Neural cell (in vitro differentiated cells): ENCODE measurements around the gene ANKRD7. TPM values are rescaled to one million over a fixed set of nuclear protein-coding genes. Genes with fewer than 3 reads are reported as not detected.
"Not testable (repeated sequence)": the region's sequence is repeated elsewhere in the genome, so short reads cannot be mapped to it uniquely, and the experiment has no call there.

Experiments used
- H2AFZ ChIP-seq: fragments of 200-600, 300-800 bp; sonication (generic), shearing (Covaris generic); 2 replicates; pipeline ENCODE4 v1.6.0; 2014; ENCODE audit warnings: low read depth, mild to moderate bottlenecking, antibody characterized with exemption, low read length, moderate library complexity
- H3F3A ChIP-seq: fragments of 200-600 bp; shearing (Covaris generic); 2 replicates; pipeline ENCODE4 v1.6.1; 2016; ENCODE audit warnings: mild to moderate bottlenecking, moderate library complexity, mixed read lengths, antibody characterized with exemption, low read length; ENCODE audit not compliant: insufficient read depth, poor library complexity, severe bottlenecking
- H3K27ac ChIP-seq: fragments of 200-600, 300-800 bp; sonication (generic), shearing (Covaris generic); 2 replicates; pipeline ENCODE4 v1.5.1; 2014; ENCODE audit warnings: mild to moderate bottlenecking, low read length, moderate library complexity
- H3K27me3 ChIP-seq: fragments of 300-800, 200-600 bp; sonication (generic), shearing (Covaris generic); 2 replicates; pipeline ENCODE4 v1.6.0; 2014; ENCODE audit warnings: mild to moderate bottlenecking, low read depth, low read length, moderate library complexity; ENCODE audit not compliant: insufficient read depth
- H3K36me3 ChIP-seq: fragments of 300-800, 200-600 bp; sonication (generic), shearing (Covaris generic); 2 replicates; pipeline ENCODE4 v1.5.1; 2014; ENCODE audit warnings: mild to moderate bottlenecking, antibody characterized with exemption, low read length, moderate library complexity; ENCODE audit not compliant: insufficient read depth
- H3K4me2 ChIP-seq: fragments of 300-800, 200-600 bp; sonication (generic), shearing (Covaris generic); 2 replicates; pipeline ENCODE4 v1.6.0; 2014; ENCODE audit warnings: mild to moderate bottlenecking, low read length
- H3K4me3 ChIP-seq: fragments of 300-800, 200-600 bp; sonication (generic), shearing (Covaris generic); 2 replicates; pipeline ENCODE4 v1.5.1; 2014; ENCODE audit warnings: mild to moderate bottlenecking, low read length, moderate library complexity
- H3K79me2 ChIP-seq: fragments of 200-600 bp; shearing (Covaris generic); replicated peaks from 2 replicates; pipeline ENCODE4 v1.6.0; 2014; ENCODE audit warnings: mild to moderate bottlenecking, low read length, moderate library complexity; ENCODE audit not compliant: insufficient read depth
- H3K9ac ChIP-seq: fragments of 300-800, 200-600 bp; sonication (generic), shearing (Covaris generic); 2 replicates; pipeline ENCODE4 v1.6.1; 2016; ENCODE audit warnings: mild to moderate bottlenecking, low read length, mixed read lengths
- H3K9me2 ChIP-seq: fragments of 200-600 bp; shearing (Covaris generic); 2 replicates; pipeline ENCODE4 v1.6.1; 2016; ENCODE audit warnings: mild to moderate bottlenecking, low read length, mixed read lengths; ENCODE audit not compliant: insufficient read depth
- H3K9me3 ChIP-seq: fragments of 200-600, 300-800 bp; sonication (generic), shearing (Covaris generic); 2 replicates; pipeline ENCODE4 v1.6.1; 2016; ENCODE audit warnings: mild to moderate bottlenecking, mixed run types, low read length, moderate library complexity, mixed read lengths
- H4K20me1 ChIP-seq: fragments of 200-600 bp; shearing (Covaris generic); 2 replicates; pipeline ENCODE4 v1.6.1; 2016; ENCODE audit warnings: mild to moderate bottlenecking, mixed run types; ENCODE audit not compliant: insufficient read depth
- EP300 ChIP-seq: fragments of 450-650 bp; conservative IDR thresholded peaks from 2 replicates; pipeline ENCODE4 v1.6.1; 2014; ENCODE audit warnings: antibody characterized with exemption, mild to moderate bottlenecking, moderate library complexity; ENCODE audit not compliant: poor library complexity, severe bottlenecking
- EZH2 ChIP-seq: fragments of 200-600, 300-800 bp; shearing (Covaris generic), sonication (generic); IDR thresholded peaks from 2 replicates; pipeline ENCODE4 v1.6.1; 2014; ENCODE audit warnings: antibody characterized with exemption, low read length, borderline replicate concordance, mild to moderate bottlenecking; ENCODE audit not compliant: insufficient read depth, poor library complexity, severe bottlenecking
- MXI1 ChIP-seq: fragments of 450-650 bp; conservative IDR thresholded peaks from 2 replicates; pipeline ENCODE4 v1.6.1; 2014; ENCODE audit warnings: antibody characterized with exemption, mild to moderate bottlenecking; ENCODE audit not compliant: poor library complexity, severe bottlenecking
- POLR2AphosphoS5 ChIP-seq: IDR thresholded peaks from 2 replicates; pipeline ENCODE4 v1.6.1; 2012
- RAD21 ChIP-seq: fragments of 450-650 bp; conservative IDR thresholded peaks from 2 replicates; pipeline ENCODE4 v1.6.1; 2014; ENCODE audit warnings: antibody characterized with exemption, mild to moderate bottlenecking, moderate library complexity
- SMC3 ChIP-seq: fragments of 450-650 bp; conservative IDR thresholded peaks from 2 replicates; pipeline ENCODE4 v1.6.1; 2014; ENCODE audit warnings: antibody characterized with exemption, mild to moderate bottlenecking, moderate library complexity; ENCODE audit not compliant: poor library complexity
- TAF1 ChIP-seq: IDR thresholded peaks from 2 replicates; pipeline ENCODE4 v1.6.1; 2012; ENCODE audit warnings: low read depth
- polyA plus RNA-seq: library from polyadenylated mRNA; depleted of rRNA; stranded (reverse); fragments of >200 nt; gene quantifications from 2 replicates; pipeline ENCODE4 v1.2.3, GENCODE V29; 2014
- TF ChIP-seq, protein P1 (sequence below): IDR thresholded peaks from 2 replicates; pipeline ENCODE4 v1.6.1; 2012; ENCODE audit warnings: borderline replicate concordance
- TF ChIP-seq, protein P2 (sequence below): fragments of 450-650 bp; IDR thresholded peaks from 2 replicates; pipeline ENCODE4 v1.5.1; 2014; ENCODE audit warnings: antibody characterized with exemption, mild to moderate bottlenecking, moderate library complexity; ENCODE audit not compliant: poor library complexity, severe bottlenecking

Gene ANKRD7
- polyA plus RNA-seq, 1 donor from 2014 or later, result not detected

DNA sequence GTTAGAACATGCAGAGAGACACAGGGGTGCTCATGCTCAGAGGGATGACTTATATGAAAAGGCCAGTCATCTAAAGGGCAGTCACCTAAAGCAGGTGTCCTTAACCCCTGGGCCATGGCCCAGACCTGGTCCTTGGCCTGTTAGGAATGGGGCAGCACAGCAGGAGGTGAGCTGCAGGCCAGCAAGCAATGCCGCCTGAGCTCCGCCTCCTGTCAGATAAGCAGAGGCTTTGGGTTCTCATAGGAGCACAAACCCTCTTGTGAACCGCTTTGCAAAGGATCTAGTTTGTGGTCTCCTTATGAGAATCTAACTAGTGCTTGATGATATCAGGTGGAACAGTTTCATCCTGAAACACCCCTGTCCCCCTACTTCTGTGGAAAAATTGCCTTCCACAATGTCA is 14.5 kb downstream of the ANKRD7 start:
- no peaks in the 10 kb centered on the region for H3K36me3 ChIP-seq
- no peaks in the 10 kb centered on the region for H4K20me1 ChIP-seq
- H3K79me2 ChIP-seq, result no peaks in the 10 kb centered on the region
- no peaks in the 10 kb centered on the region for H3F3A ChIP-seq
- H3K27ac ChIP-seq, result no peak overlapping the region
- H3K4me3 ChIP-seq, result no peak overlapping the region
- no peak overlapping the region for H3K9ac ChIP-seq
- H2AFZ ChIP-seq, result no peak overlapping the region
- no peaks in the 10 kb centered on the region for H3K9me3 ChIP-seq
- H3K4me2 ChIP-seq, result no peak overlapping the region
- no peaks in the 10 kb centered on the region for H3K27me3 ChIP-seq
- TF ChIP-seq SMC3, result no peak
- no peak for TF ChIP-seq MXI1
- TF ChIP-seq EP300, result no peak
- no peak for TF ChIP-seq RAD21
- TF ChIP-seq, protein P1, sequence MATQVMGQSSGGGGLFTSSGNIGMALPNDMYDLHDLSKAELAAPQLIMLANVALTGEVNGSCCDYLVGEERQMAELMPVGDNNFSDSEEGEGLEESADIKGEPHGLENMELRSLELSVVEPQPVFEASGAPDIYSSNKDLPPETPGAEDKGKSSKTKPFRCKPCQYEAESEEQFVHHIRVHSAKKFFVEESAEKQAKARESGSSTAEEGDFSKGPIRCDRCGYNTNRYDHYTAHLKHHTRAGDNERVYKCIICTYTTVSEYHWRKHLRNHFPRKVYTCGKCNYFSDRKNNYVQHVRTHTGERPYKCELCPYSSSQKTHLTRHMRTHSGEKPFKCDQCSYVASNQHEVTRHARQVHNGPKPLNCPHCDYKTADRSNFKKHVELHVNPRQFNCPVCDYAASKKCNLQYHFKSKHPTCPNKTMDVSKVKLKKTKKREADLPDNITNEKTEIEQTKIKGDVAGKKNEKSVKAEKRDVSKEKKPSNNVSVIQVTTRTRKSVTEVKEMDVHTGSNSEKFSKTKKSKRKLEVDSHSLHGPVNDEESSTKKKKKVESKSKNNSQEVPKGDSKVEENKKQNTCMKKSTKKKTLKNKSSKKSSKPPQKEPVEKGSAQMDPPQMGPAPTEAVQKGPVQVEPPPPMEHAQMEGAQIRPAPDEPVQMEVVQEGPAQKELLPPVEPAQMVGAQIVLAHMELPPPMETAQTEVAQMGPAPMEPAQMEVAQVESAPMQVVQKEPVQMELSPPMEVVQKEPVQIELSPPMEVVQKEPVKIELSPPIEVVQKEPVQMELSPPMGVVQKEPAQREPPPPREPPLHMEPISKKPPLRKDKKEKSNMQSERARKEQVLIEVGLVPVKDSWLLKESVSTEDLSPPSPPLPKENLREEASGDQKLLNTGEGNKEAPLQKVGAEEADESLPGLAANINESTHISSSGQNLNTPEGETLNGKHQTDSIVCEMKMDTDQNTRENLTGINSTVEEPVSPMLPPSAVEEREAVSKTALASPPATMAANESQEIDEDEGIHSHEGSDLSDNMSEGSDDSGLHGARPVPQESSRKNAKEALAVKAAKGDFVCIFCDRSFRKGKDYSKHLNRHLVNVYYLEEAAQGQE, result no peak
- no peak for TF ChIP-seq POLR2AphosphoS5
- no peak for TF ChIP-seq EZH2
- TF ChIP-seq, protein P2, sequence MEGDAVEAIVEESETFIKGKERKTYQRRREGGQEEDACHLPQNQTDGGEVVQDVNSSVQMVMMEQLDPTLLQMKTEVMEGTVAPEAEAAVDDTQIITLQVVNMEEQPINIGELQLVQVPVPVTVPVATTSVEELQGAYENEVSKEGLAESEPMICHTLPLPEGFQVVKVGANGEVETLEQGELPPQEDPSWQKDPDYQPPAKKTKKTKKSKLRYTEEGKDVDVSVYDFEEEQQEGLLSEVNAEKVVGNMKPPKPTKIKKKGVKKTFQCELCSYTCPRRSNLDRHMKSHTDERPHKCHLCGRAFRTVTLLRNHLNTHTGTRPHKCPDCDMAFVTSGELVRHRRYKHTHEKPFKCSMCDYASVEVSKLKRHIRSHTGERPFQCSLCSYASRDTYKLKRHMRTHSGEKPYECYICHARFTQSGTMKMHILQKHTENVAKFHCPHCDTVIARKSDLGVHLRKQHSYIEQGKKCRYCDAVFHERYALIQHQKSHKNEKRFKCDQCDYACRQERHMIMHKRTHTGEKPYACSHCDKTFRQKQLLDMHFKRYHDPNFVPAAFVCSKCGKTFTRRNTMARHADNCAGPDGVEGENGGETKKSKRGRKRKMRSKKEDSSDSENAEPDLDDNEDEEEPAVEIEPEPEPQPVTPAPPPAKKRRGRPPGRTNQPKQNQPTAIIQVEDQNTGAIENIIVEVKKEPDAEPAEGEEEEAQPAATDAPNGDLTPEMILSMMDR, result no peak
- no peak for TF ChIP-seq TAF1
- no peaks in the 10 kb centered on the region for H3K9me2 ChIP-seq

DNA sequence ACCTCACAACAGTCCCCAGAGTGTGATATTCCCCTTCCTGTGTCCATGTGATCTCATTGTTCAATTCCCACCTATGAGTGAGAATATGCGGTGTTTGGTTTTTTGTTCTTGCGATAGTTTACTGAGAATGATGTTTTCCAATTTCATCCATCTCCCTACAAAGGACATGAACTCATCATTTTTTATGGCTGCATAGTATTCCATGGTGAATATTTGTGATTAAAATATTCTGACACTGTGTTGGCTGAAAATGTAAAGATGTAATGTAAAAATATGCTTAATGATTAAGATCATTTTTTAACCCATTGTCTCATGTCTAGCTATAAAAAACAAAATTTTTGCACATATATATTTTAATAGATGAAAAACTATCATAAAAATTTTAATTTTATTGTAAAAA is 15.8 kb downstream of the ANKRD7 start:
- H3K27me3 ChIP-seq, H3K9me2 ChIP-seq, H3K79me2 ChIP-seq, H3K4me3 ChIP-seq, H3F3A ChIP-seq, H3K9ac ChIP-seq, H2AFZ ChIP-seq, H3K9me3 ChIP-seq, H4K20me1 ChIP-seq, H3K4me2 ChIP-seq, H3K36me3 ChIP-seq, H3K27ac ChIP-seq: not testable (repeated sequence)

DNA sequence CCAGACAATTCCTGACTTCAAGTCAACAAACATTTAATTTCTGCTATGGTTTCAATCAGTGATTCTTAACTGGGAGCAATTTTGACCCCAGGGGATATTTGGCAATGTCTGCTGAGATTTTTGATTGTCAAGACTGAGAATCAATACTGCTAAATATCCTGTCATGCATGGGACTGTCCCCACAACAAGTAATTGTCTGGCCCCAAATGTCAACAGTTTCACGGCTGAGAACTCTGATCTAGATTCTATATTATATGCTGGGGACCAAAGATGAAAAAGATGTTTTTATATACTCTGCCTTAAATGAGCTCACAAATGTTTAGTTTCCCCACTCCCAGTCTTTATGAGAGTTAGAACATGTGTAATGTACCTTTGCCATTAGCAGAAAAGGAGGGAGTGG is 19.2 kb downstream of the ANKRD7 start:
- Histone ChIP-seq H3K9me3 (no peaks in the 10 kb centered on the region), H3K9ac (no peak overlapping the region), H3K79me2 (no peaks in the 10 kb centered on the region), H4K20me1 (no peaks in the 10 kb centered on the region), H3K27me3 (no peaks in the 10 kb centered on the region), H3K4me3 (no peak overlapping the region), H3K27ac (no peak overlapping the region), H3K9me2 (no peaks in the 10 kb centered on the region), H3F3A (no peaks in the 10 kb centered on the region), H2AFZ (no peak overlapping the region), H3K4me2 (no peak overlapping the region), H3K36me3 (no peaks in the 10 kb centered on the region)
- TF ChIP-seq, protein P2, result no peak
- TF ChIP-seq EP300 (no peak), SMC3 (no peak), POLR2AphosphoS5 (no peak), TAF1 (no peak), RAD21 (no peak), EZH2 (no peak), MXI1 (no peak)
- TF ChIP-seq, protein P1, result no peak
